HG03025 (cell line): ENCODE measurements around the gene TIFAB.

Experiments used
- ATAC-seq: cut with Tn5 transposase; IDR thresholded peaks from one replicate; pipeline ENCODE4 v1.9.1; 2021; ENCODE audit warnings: mild to moderate bottlenecking, moderate library complexity; ENCODE audit not compliant: unreplicated experiment, low FRiP score

The TIFAB gene

GRCh38 chr5:135482381-135482933, 30.3 kb upstream of the TIFAB start:
- no peak for ATAC-seq

GRCh38 chr5:135481909-135482311, 29.8 kb upstream of the TIFAB start:
- no peak for ATAC-seq

GRCh38 chr5:135481387-135481786, 29.2 kb upstream of the TIFAB start:
- no peak for ATAC-seq

GRCh38 chr5:135480511-135480910, 28.4 kb upstream of the TIFAB start:
- ATAC-seq, result no peak

- ATAC-seq, result no peak
These were observed 26.8 kb upstream of the TIFAB start for GRCh38 chr5:135478938-135479337.

GRCh38 chr5:135477613-135478066, 25.5 kb upstream of the TIFAB start:
- ATAC-seq, result no peak

GRCh38 chr5:135476615-135477581, 24.7 kb upstream of the TIFAB start:
- no peak for ATAC-seq

- no peak for ATAC-seq
These were observed 22.0 kb upstream of the TIFAB start for GRCh38 chr5:135473956-135474670.

- ATAC-seq, result no peak
These were observed 20.0 kb upstream of the TIFAB start for GRCh38 chr5:135472141-135472540.

- ATAC-seq, result no peak
These were observed 19.6 kb upstream of the TIFAB start for GRCh38 chr5:135471726-135472125.

GRCh38 chr5:135469911-135470310, 17.8 kb upstream of the TIFAB start:
- no peak for ATAC-seq

GRCh38 chr5:135468541-135468940, 16.4 kb upstream of the TIFAB start:
- no peak for ATAC-seq

- ATAC-seq, result no peak
These were observed 15.8 kb upstream of the TIFAB start for GRCh38 chr5:135467871-135468485.

- ATAC-seq, result no peak
These were observed 15.0 kb upstream of the TIFAB start for GRCh38 chr5:135467051-135467625.

- no peak for ATAC-seq
These were observed 14.3 kb upstream of the TIFAB start for GRCh38 chr5:135466178-135467050.

GRCh38 chr5:135465391-135466122, 13.4 kb upstream of the TIFAB start:
- ATAC-seq, result no peak

- peak; percentile 37 for ATAC-seq
These were observed 10.2 kb upstream of the TIFAB start for GRCh38 chr5:135462304-135462703.

GRCh38 chr5:135461481-135462151, 9.5 kb upstream of the TIFAB start:
- ATAC-seq, result no peak
